Kidney (tissue), 14 donors: Measurements from ENCODE around the gene VANGL1. TPM values are rescaled to one million over a fixed set of nuclear protein-coding genes. Genes with fewer than 3 reads are reported as not detected.

Experiments
- DNase-seq, 5 donors: peaks; one replicate each; pipeline ENCODE4 v3.0.0-alpha.2; 2013 to 2020
- FAIRE-seq: peaks from 2 replicates; lab custom pipeline; 2012; peaks lifted over from hg19 to GRCh38; lab: Jason Lieb, UNC
- H3K27ac ChIP-seq, 2 donors: one replicate each; pipeline ENCODE4 v1.7.0; 2013; ENCODE audit warnings: low read depth in 2 of 2, low read length in 2 of 2, inconsistent platforms in 1 of 2
- H3K27me3 ChIP-seq: one replicate; pipeline ENCODE4 v1.7.1; 2013; ENCODE audit warnings: low read length, inconsistent platforms; ENCODE audit not compliant: control insufficient read depth, insufficient read depth
- H3K36me3 ChIP-seq, 3 donors: one replicate each; pipeline versions ENCODE4 v1.7.0 to v1.7.1; 2013; ENCODE audit warnings: low read length in 3 of 3, control low read depth in 1 of 3, inconsistent platforms in 1 of 3; ENCODE audit not compliant: insufficient read depth in 3 of 3, control insufficient read depth in 2 of 3
- H3K4me1 ChIP-seq, 3 donors: one replicate each; pipeline versions ENCODE4 v1.7.0 to v1.7.1; 2013; ENCODE audit warnings: low read length in 3 of 3, inconsistent platforms in 1 of 3, low read depth in 1 of 3; ENCODE audit not compliant: control insufficient read depth in 2 of 3, insufficient read depth in 2 of 3
- H3K4me3 ChIP-seq, 3 donors: one replicate each; pipeline versions ENCODE4 v1.7.0 to v1.8.1; 2013; ENCODE audit warnings: low read length in 3 of 3, control low read depth in 1 of 3, inconsistent platforms in 1 of 3
- H3K9ac ChIP-seq, 3 donors: one replicate each; pipeline versions ENCODE4 v1.7.0 to v1.7.1; 2013; ENCODE audit warnings: low read length in 3 of 3, control low read depth in 1 of 3, inconsistent platforms in 1 of 3
- H3K9me3 ChIP-seq, 3 donors: one replicate each; pipeline versions ENCODE4 v1.7.0 to v1.7.1; 2013; ENCODE audit warnings: low read length in 3 of 3, control low read depth in 1 of 3, inconsistent platforms in 1 of 3; ENCODE audit not compliant: control insufficient read depth in 2 of 3, insufficient read depth in 1 of 3
- CTCF ChIP-seq: IDR thresholded peaks from 3 replicates; pipeline ENCODE4 v1.5.1; 2012; ENCODE audit warnings: mild to moderate bottlenecking, moderate library complexity, borderline replicate concordance; ENCODE audit not compliant: insufficient read depth; ENCODE audit errors: extremely low read depth
- intact Hi-C: fragments of 100-400 bp; cut with DNase I; formaldehyde crosslinking; loops from one replicate; pipeline ENCODE4 v1.11.1; 2022
- polyA plus RNA-seq: library from polyadenylated mRNA; stranded (reverse); fragments of 350-450 nt; fragmentation: Illumina TruSeq; extraction: RNeasy Lipid Tissue Mini Kit (QIAGEN cat#74804); gene quantifications from one replicate; pipeline ENCODE4 v1.2.3, GENCODE V29; 2014; ENCODE audit warnings: low read depth, low replicate concordance; ENCODE audit not compliant: insufficient read depth
- total RNA-seq: library from RNA; stranded (reverse); fragmentation: NEBNext Ultra II Directional; extraction: Animal tissue kit (Norgen Biotek cat#: 25700); gene quantifications from one replicate; pipeline ENCODE4 v1.2.1, GENCODE V29; 2021
- donor health status: control.
- donor health status: control.
- donor health status: control.
- donor health status: control.
- donor health status: control.
- donor health status: DM: yes; HTN: yes; CAD: no.
- donor health status: Normal renal cell carcinoma (clear cell type).

The VANGL1 gene
- total and polyA plus RNA-seq, 2 donors from 2014 or later, result 2.7 to 12.3 TPM

GRCh38 chr1:115654663-115655305 lies 13.0 kb downstream of the VANGL1 start:
- Histone ChIP-seq H3K9me3 (no peaks in the 10 kb centered on the region), H3K4me3 (no peak overlapping the region), H3K4me1 (peaks cover 0 to 27% (median 3%) of the 10 kb centered on the region in 3 donors), H3K27me3 (no peaks in the 10 kb centered on the region), H3K9ac (no peak overlapping the region), H3K27ac (peak overlapping the region; percentile 3 to 32), H3K36me3 (peaks cover 0 to 6% (median 5%) of the 10 kb centered on the region in 3 donors)
- intact Hi-C loops, result no loop called here
- DNase-seq (peak in 1 of 5 donors; percentile 42), FAIRE-seq (no peak)
- no peak for TF ChIP-seq CTCF

- Histone ChIP-seq H3K27ac (peak overlapping the region in 1 of 2 donors; percentile 32), H3K4me3 (no peak overlapping the region), H3K9ac (no peak overlapping the region), H3K27me3 (no peaks in the 10 kb centered on the region), H3K4me1 (peaks cover 0 to 22% (median 0%) of the 10 kb centered on the region in 3 donors), H3K9me3 (no peaks in the 10 kb centered on the region), H3K36me3 (peaks cover 0 to 6% (median 6%) of the 10 kb centered on the region in 3 donors)
- no peak for FAIRE-seq
- no peak for TF ChIP-seq CTCF
- intact Hi-C loops, result no loop called here
- no peak for DNase-seq
These were observed 13.5 kb downstream of the VANGL1 start for GRCh38 chr1:115655306-115655663.

GRCh38 chr1:115655916-115656315 lies 14.1 kb downstream of the VANGL1 start:
- Histone ChIP-seq H3K36me3 (peaks cover 0 to 6% (median 6%) of the 10 kb centered on the region in 3 donors), H3K27ac (peak overlapping the region in 1 of 2 donors; percentile 44), H3K9me3 (no peaks in the 10 kb centered on the region), H3K9ac (no peak overlapping the region), H3K27me3 (no peaks in the 10 kb centered on the region), H3K4me3 (no peak overlapping the region), H3K4me1 (peaks cover 0 to 22% (median 0%) of the 10 kb centered on the region in 3 donors)
- TF ChIP-seq CTCF, result no peak
- DNase-seq (no peak), FAIRE-seq (no peak)
- intact Hi-C loops, result no loop called here
